Mesenchymal stem cell (in vitro differentiated cells and primary cell): Measurements from ENCODE around the gene CEACAM16.

ENCODE experiments used
- DNase-seq: peaks from one replicate; pipeline ENCODE4 v3.0.0-alpha.2; 2013
- H2AFZ ChIP-seq: one replicate; pipeline ENCODE4 v1.6.1; 2013; ENCODE audit warnings: low read depth, mild to moderate bottlenecking, control low read depth, inconsistent platforms, low read length, moderate library complexity
- H2AK5ac ChIP-seq: 2 replicates; pipeline ENCODE4 v1.6.1; 2013; ENCODE audit warnings: low read length, moderate library complexity, mild to moderate bottlenecking, inconsistent platforms; ENCODE audit not compliant: severe bottlenecking
- H2BK120ac ChIP-seq: one replicate; pipeline ENCODE4 v1.6.1; 2013; ENCODE audit warnings: low read depth, mild to moderate bottlenecking, inconsistent platforms, low read length, moderate library complexity
- H2BK12ac ChIP-seq, 2 experiments: one replicate each; pipeline ENCODE4 v1.6.1; 2013; ENCODE audit warnings: inconsistent platforms in 2 of 2, low read length in 2 of 2, mild to moderate bottlenecking in 2 of 2, moderate library complexity in 2 of 2, control low read depth in 1 of 2
- H2BK15ac ChIP-seq: one replicate; pipeline ENCODE4 v1.6.1; 2013; ENCODE audit warnings: mild to moderate bottlenecking, low read depth, inconsistent platforms; ENCODE audit not compliant: poor library complexity, severe bottlenecking
- H2BK5ac ChIP-seq: 2 replicates; pipeline ENCODE4 v1.6.1; 2013; ENCODE audit warnings: low read depth, mild to moderate bottlenecking, low read length, control low read depth, inconsistent platforms; ENCODE audit not compliant: poor library complexity, severe bottlenecking
- H3K14ac ChIP-seq, 2 experiments: one replicate each; pipeline ENCODE4 v1.6.1; 2013; ENCODE audit warnings: inconsistent platforms in 2 of 2, low read length in 2 of 2, control low read depth in 1 of 2, mild to moderate bottlenecking in 1 of 2, moderate library complexity in 1 of 2
- H3K18ac ChIP-seq, 2 experiments: one replicate each; pipeline ENCODE4 v1.6.1; 2013; ENCODE audit warnings: inconsistent platforms in 2 of 2, low read length in 2 of 2, control low read depth in 1 of 2, low read depth in 1 of 2, mild to moderate bottlenecking in 1 of 2
- H3K23ac ChIP-seq, 2 experiments: one replicate each; pipeline ENCODE4 v1.6.1; 2013; ENCODE audit warnings: inconsistent platforms in 2 of 2, low read length in 2 of 2, mild to moderate bottlenecking in 2 of 2, moderate library complexity in 2 of 2, control low read depth in 1 of 2
- H3K27ac ChIP-seq: 2 replicates; pipeline ENCODE4 v1.5.1; 2013; ENCODE audit warnings: mild to moderate bottlenecking, moderate library complexity, low read length, control low read depth, inconsistent platforms; ENCODE audit not compliant: poor library complexity, severe bottlenecking
- H3K27me3 ChIP-seq, 2 experiments: 2 replicates each; pipeline versions ENCODE4 v1.6.1 to v1.7.0; 2013; ENCODE audit warnings: low read length in 2 of 2, mild to moderate bottlenecking in 2 of 2, moderate library complexity in 2 of 2, control low read depth in 1 of 2, inconsistent platforms in 1 of 2; ENCODE audit not compliant: control insufficient read depth in 1 of 2, insufficient read depth in 1 of 2
- H3K36me3 ChIP-seq, 2 experiments: 2 replicates each; pipeline versions ENCODE4 v1.6.1 to v1.7.0; 2013; ENCODE audit warnings: low read length in 2 of 2, control low read depth in 1 of 2, inconsistent platforms in 1 of 2, low read depth in 1 of 2, mild to moderate bottlenecking in 1 of 2; ENCODE audit not compliant: insufficient read depth in 2 of 2, control insufficient read depth in 1 of 2
- H3K4ac ChIP-seq, 2 experiments: one replicate each; pipeline ENCODE4 v1.6.1; 2013; ENCODE audit warnings: inconsistent platforms in 2 of 2, low read length in 2 of 2, mild to moderate bottlenecking in 2 of 2, moderate library complexity in 2 of 2, control low read depth in 1 of 2, low read depth in 1 of 2
- H3K4me1 ChIP-seq: 2 replicates; pipeline ENCODE4 v1.6.1; 2013; ENCODE audit warnings: low read depth, low read length, control low read depth; ENCODE audit not compliant: control insufficient read depth, insufficient read depth
- H3K4me2 ChIP-seq: 2 replicates; pipeline ENCODE4 v1.6.1; 2013; ENCODE audit warnings: low read length, mild to moderate bottlenecking, inconsistent platforms; ENCODE audit not compliant: poor library complexity, severe bottlenecking
- H3K4me3 ChIP-seq, 2 experiments: 2 replicates each; pipeline versions ENCODE4 v1.5.1 to v1.7.0; 2013; ENCODE audit warnings: low read length in 2 of 2, mild to moderate bottlenecking in 2 of 2, control low read depth in 1 of 2, low read depth in 1 of 2; ENCODE audit not compliant: insufficient read depth in 1 of 2
- H3K79me1 ChIP-seq: replicated peaks from 2 replicates; pipeline ENCODE4 v1.6.1; 2013; ENCODE audit warnings: mild to moderate bottlenecking, control low read depth, low read length, inconsistent platforms; ENCODE audit not compliant: poor library complexity, severe bottlenecking
- H3K9ac ChIP-seq: 2 replicates; pipeline ENCODE4 v1.7.0; 2013; ENCODE audit warnings: mild to moderate bottlenecking, low read length, moderate library complexity
- H3K9me3 ChIP-seq: 2 replicates; pipeline ENCODE4 v1.7.0; 2013; ENCODE audit warnings: mild to moderate bottlenecking, low read length; ENCODE audit not compliant: control insufficient read depth
- H4K8ac ChIP-seq: one replicate; pipeline ENCODE4 v1.6.1; 2013; ENCODE audit warnings: inconsistent platforms, mild to moderate bottlenecking, low read length, moderate library complexity
- H4K91ac ChIP-seq: one replicate; pipeline ENCODE4 v1.6.1; 2013; ENCODE audit warnings: mild to moderate bottlenecking, low read length, inconsistent platforms
- WGBS: methylation state at CpG from one replicate; pipeline ENCODE4 v1.1.7; 2013; ENCODE audit warnings: mixed read lengths; 5-methylcytosine and 5-hydroxymethylcytosine counted together

CEACAM16 gene

DNA sequence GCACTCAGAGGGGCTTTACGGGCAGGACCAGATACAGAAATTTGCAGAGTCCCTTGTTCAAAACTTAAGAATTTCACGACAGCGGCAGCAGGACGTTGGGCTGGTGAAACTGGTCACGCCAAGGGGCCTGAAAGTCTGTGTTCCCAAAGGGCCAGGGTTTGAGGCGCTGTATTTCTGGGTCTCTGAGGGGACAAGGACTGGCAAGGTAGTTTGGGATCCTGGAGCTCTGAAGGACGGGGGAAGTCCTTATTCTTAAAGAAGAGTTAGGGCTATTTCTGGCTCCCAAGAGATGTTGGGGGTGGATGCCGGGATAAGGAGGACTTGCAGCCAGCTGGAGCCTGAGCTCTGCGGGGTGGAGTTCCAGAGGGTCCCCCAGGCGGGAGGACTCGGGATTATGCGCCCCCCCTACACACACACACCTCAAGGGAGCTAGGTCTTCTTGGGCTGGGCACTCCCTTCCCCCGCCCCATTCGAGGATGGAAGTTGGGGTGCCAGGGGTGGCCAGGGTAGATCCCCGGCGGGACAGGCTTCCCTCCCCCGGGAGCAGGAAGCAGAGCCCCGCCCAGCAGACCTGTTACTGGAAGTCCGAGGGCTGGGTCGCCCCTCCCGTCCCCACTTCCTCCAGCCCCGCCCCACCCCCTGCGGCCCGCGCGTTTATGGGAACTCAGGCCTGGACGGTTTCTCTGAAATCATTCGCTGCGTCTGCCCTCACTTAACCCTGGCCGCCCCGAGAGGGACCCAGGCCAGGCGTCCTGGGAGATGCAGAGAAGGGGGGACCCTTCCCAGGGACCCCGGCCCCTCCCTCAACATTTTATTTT is 55.2 kb downstream of the CEACAM16 start:
- H2BK120ac ChIP-seq: peak overlapping the region; percentile 91
- peaks cover 67% of the 10 kb centered on the region for H3K4me1 ChIP-seq

DNA sequence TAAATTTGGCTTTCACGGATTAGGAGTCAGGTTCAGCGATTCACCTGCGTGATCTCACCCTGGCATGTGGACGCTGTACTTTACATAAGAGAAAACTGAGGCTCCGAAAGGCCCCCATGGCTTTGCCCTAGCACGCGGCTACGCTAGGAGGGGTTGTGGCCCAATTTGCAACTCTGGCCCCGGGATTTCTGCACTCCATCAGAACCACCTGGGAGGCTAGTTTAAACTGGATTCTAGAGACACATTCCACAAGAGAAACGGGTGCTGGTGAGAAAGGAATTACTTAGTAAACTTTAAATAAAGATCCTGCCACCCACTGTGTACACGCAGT is 55.8 kb downstream of the CEACAM16 start:
- Histone ChIP-seq H2BK15ac (peak overlapping the region; percentile 77), H3K4me3 (peak overlapping the region in 1 of 2 experiments; percentile 79), H4K91ac (peak overlapping the region; percentile 73), H3K27me3 (no peaks in the 10 kb centered on the region), H3K9ac (peak overlapping the region; percentile 71), H3K4ac (peak overlapping the region; percentile 32 to 35), H2AK5ac (peak overlapping the region; percentile 80), H2BK12ac (peak overlapping the region; percentile 74 to 75), H3K4me1 (peaks cover 69% of the 10 kb centered on the region), H3K36me3 (peaks cover 36 to 68% of the 10 kb centered on the region in 2 experiments), H2BK5ac (peak overlapping the region; percentile 51), H3K79me1 (peaks cover 6% of the 10 kb centered on the region), H3K27ac (peak overlapping the region; percentile 50), H3K4me2 (peak overlapping the region; percentile 58), H3K18ac (peak overlapping the region; percentile 58 to 77), H3K23ac (peak overlapping the region in 1 of 2 experiments; percentile 47), H3K14ac (no peak overlapping the region), H2BK120ac (peak overlapping the region; percentile 91), H3K9me3 (no peaks in the 10 kb centered on the region), H4K8ac (peak overlapping the region; percentile 45), H2AFZ (no peak overlapping the region)
- 28% methylated on average over 8 of the region's 11 CpGs for WGBS
- DNase-seq: no peak

More for the DNA sequence above, 55.2 kb downstream of the CEACAM16 start:
- Histone ChIP-seq H2BK12ac (peak overlapping the region; percentile 75 to 92), H2BK15ac (peak overlapping the region; percentile 94), H3K9me3 (no peaks in the 10 kb centered on the region), H3K4ac (peak overlapping the region; percentile 79 to 94), H2AK5ac (peak overlapping the region; percentile 72), H2AFZ (no peak overlapping the region), H2BK5ac (peak overlapping the region; percentile 51), H3K18ac (peak overlapping the region; percentile 79 to 93), H3K36me3 (peaks cover 30 to 62% of the 10 kb centered on the region in 2 experiments), H3K4me2 (peak overlapping the region; percentile 86), H4K8ac (peak overlapping the region; percentile 91), H3K27ac (peak overlapping the region; percentile 60), H3K14ac (peak overlapping the region in 1 of 2 experiments; percentile 76), H3K23ac (no peak overlapping the region), H3K79me1 (peaks cover 9% of the 10 kb centered on the region), H3K4me3 (peak overlapping the region in 1 of 2 experiments; percentile 79), H3K9ac (peak overlapping the region; percentile 90), H3K27me3 (no peaks in the 10 kb centered on the region), H4K91ac (peak overlapping the region; percentile 98)
- 2% methylated on average over 27 of the region's 33 CpGs for WGBS
- peak; percentile 89 for DNase-seq

DNA sequence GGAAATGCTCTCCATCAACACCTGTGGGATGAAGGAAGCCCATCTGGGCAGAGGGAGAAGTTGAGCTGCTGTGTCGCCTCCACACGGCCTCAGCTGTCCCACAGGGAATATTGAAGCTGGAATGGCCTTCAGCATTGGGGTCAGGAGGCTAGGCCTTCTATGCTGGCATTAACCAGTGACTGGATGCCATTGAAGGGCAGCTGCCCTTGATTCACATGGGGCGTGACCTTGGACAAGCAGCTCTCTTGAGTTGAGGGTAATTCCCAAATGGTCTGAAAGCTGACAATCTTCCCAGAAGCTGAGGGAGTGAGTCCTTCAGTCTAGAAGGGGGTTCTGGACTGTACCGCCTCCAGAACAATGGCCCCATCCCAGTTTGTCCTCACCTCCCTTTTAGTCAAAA is 56.3 kb downstream of the CEACAM16 start:
- H2AFZ ChIP-seq: no peak overlapping the region
- H3K9me3 ChIP-seq: no peaks in the 10 kb centered on the region
- H3K4me1 ChIP-seq: peaks cover 67% of the 10 kb centered on the region
- H3K27me3 ChIP-seq: no peaks in the 10 kb centered on the region
- H4K8ac ChIP-seq: peak overlapping the region; percentile 86
- DNase-seq: no peak
- H2BK120ac ChIP-seq: peak overlapping the region; percentile 91
- peak overlapping the region; percentile 75 to 84 for H2BK12ac ChIP-seq
- peak overlapping the region in 1 of 2 experiments; percentile 49 for H3K14ac ChIP-seq
- H3K18ac ChIP-seq: peak overlapping the region; percentile 76 to 81
- H3K36me3 ChIP-seq: peaks cover 39 to 69% of the 10 kb centered on the region in 2 experiments
- H2BK5ac ChIP-seq: no peak overlapping the region
- H3K79me1 ChIP-seq: peaks cover 6% of the 10 kb centered on the region
- H3K4me3 ChIP-seq: peak overlapping the region in 1 of 2 experiments; percentile 79
- no peak overlapping the region for H3K4me2 ChIP-seq
- H3K27ac ChIP-seq: no peak overlapping the region
- peak overlapping the region; percentile 32 to 73 for H3K4ac ChIP-seq
- WGBS: 91% methylated on average over 4 of the region's 4 CpGs
- peak overlapping the region; percentile 71 for H3K9ac ChIP-seq
- peak overlapping the region; percentile 65 for H4K91ac ChIP-seq
- H3K23ac ChIP-seq: no peak overlapping the region
- H2AK5ac ChIP-seq: peak overlapping the region; percentile 76
- peak overlapping the region; percentile 77 for H2BK15ac ChIP-seq

DNA sequence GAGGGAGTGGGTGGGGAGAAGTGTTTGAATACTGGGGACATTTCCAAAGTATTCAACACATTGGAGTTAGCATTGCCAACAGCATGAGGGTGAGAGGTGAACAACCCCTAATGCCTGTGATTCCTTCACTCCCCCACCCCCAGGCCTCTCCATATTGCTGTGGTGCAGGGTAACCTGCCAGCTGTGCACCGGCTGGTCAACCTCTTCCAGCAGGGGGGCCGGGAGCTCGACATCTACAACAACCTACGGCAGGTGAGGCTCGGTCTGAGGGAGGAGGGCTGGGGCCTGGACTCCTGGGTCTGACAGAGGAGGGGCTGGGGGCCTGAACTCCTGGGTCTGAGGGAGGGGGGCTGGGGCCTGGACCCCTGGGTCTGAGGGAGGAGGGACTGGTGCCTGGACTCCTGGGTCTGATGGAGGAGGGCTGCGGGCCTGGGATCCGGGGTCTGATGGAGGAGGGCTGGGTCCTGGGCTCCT is 57.2 kb downstream of the CEACAM16 start:
- peak overlapping the region in 1 of 2 experiments; percentile 4 for H3K4ac ChIP-seq
- H2AK5ac ChIP-seq: no peak overlapping the region
- no peaks in the 10 kb centered on the region for H3K9me3 ChIP-seq
- H2AFZ ChIP-seq: no peak overlapping the region
- peak overlapping the region; percentile 87 for H2BK15ac ChIP-seq
- peak overlapping the region; percentile 15 for H4K91ac ChIP-seq
- 85% methylated on average over 7 of the region's 7 CpGs for WGBS
- H3K79me1 ChIP-seq: peaks cover 2% of the 10 kb centered on the region
- H3K9ac ChIP-seq: peak overlapping the region; percentile 6
- H3K4me3 ChIP-seq: peak overlapping the region in 1 of 2 experiments; percentile 7
- H2BK12ac ChIP-seq: peak overlapping the region in 1 of 2 experiments; percentile 92
- no peak overlapping the region for H3K4me2 ChIP-seq
- peaks cover 63% of the 10 kb centered on the region for H3K4me1 ChIP-seq
- peak overlapping the region; percentile 35 for H4K8ac ChIP-seq
- H3K27me3 ChIP-seq: no peaks in the 10 kb centered on the region
- H3K23ac ChIP-seq: no peak overlapping the region
- peak overlapping the region in 1 of 2 experiments; percentile 13 for H3K14ac ChIP-seq
- no peak overlapping the region for H2BK5ac ChIP-seq
- H3K27ac ChIP-seq: no peak overlapping the region
- H3K36me3 ChIP-seq: peaks cover 39 to 69% of the 10 kb centered on the region in 2 experiments
- H2BK120ac ChIP-seq: peak overlapping the region; percentile 50
- DNase-seq: no peak
- peak overlapping the region in 1 of 2 experiments; percentile 64 for H3K18ac ChIP-seq
